Hepatocyte (in vitro differentiated cells): ENCODE results near the gene NXNL2. TPM values are rescaled to one million over a fixed set of nuclear protein-coding genes. Genes with fewer than 3 reads are reported as not detected.

Experiments used
- DNase-seq: peaks from one replicate; pipeline ENCODE4 v3.0.0-alpha.2; 2016; ENCODE audit warnings: low spot score
- H2AFZ ChIP-seq: fragments of 200-600 bp; sonication (generic); 2 replicates; pipeline ENCODE4 v1.6.0; 2016; ENCODE audit warnings: antibody characterized with exemption, mild to moderate bottlenecking
- H3K27ac ChIP-seq: fragments of 200-600 bp; sonication (generic); 2 replicates; pipeline ENCODE4 v1.5.1; 2016; ENCODE audit warnings: mild to moderate bottlenecking
- H3K27me3 ChIP-seq: fragments of 200-600 bp; sonication (generic); 2 replicates; pipeline ENCODE4 v1.6.1; 2016
- H3K36me3 ChIP-seq: fragments of 200-600 bp; sonication (generic); replicated peaks from 2 replicates; pipeline ENCODE4 v1.5.1; 2016; ENCODE audit warnings: low read depth; ENCODE audit not compliant: insufficient read depth
- H3K4me1 ChIP-seq: fragments of 200-600 bp; sonication (generic); 2 replicates; pipeline ENCODE4 v1.5.1; 2016; ENCODE audit warnings: mild to moderate bottlenecking, moderate library complexity; ENCODE audit not compliant: insufficient read depth
- H3K4me2 ChIP-seq: fragments of 200-600 bp; sonication (generic); 2 replicates; pipeline ENCODE4 v1.6.0; 2016
- H3K4me3 ChIP-seq: fragments of 200-600 bp; sonication (generic); 2 replicates; pipeline ENCODE4 v1.5.1; 2016; ENCODE audit warnings: mild to moderate bottlenecking
- H3K79me2 ChIP-seq: fragments of 200-600 bp; sonication (generic); 2 replicates; pipeline ENCODE4 v1.6.0; 2017; ENCODE audit warnings: mild to moderate bottlenecking
- H3K9me2 ChIP-seq: fragments of 200-600 bp; sonication (generic); replicated peaks from 2 replicates; pipeline ENCODE4 v1.6.0; 2017; ENCODE audit warnings: mild to moderate bottlenecking; ENCODE audit not compliant: insufficient read depth
- H3K9me3 ChIP-seq: fragments of 200-600 bp; sonication (generic); 2 replicates; pipeline ENCODE4 v1.5.1; 2016; ENCODE audit warnings: low read depth, mild to moderate bottlenecking
- H4K20me1 ChIP-seq: fragments of 200-600 bp; sonication (generic); 2 replicates; pipeline ENCODE4 v1.6.0; 2016; ENCODE audit warnings: mild to moderate bottlenecking; ENCODE audit not compliant: insufficient read depth, poor library complexity, severe bottlenecking
- CTCF ChIP-seq: fragments of 200-600 bp; sonication (generic); IDR thresholded peaks from 2 replicates; pipeline ENCODE4 v1.5.1; 2016; ENCODE audit warnings: antibody characterized with exemption, mild to moderate bottlenecking; ENCODE audit not compliant: poor library complexity
- EZH2 ChIP-seq: fragments of 200-600 bp; sonication (generic); IDR thresholded peaks from 2 replicates; pipeline ENCODE4 v1.6.1; 2016; ENCODE audit warnings: antibody characterized with exemption, mild to moderate bottlenecking, borderline replicate concordance
- EZH2phosphoT487 ChIP-seq: fragments of 200-600 bp; sonication (generic); IDR thresholded peaks from one replicate; pipeline ENCODE4 v1.6.1; 2018; ENCODE audit warnings: antibody characterized with exemption, mild to moderate bottlenecking, low read depth, moderate library complexity; ENCODE audit not compliant: unreplicated experiment, severe bottlenecking
- WGBS: methylation state at CpG from one replicate; pipeline ENCODE4 v1.1.6; 2016; ENCODE audit warnings: low lambda C conversion rate; ENCODE audit errors: missing lambda C conversion rate; 5-methylcytosine and 5-hydroxymethylcytosine counted together
- polyA plus RNA-seq: library from polyadenylated mRNA; unstranded; fragments of >200 nt; fragmentation: Nextera tagmentation; extraction: Ambion mirVana; gene quantifications from 2 replicates; pipeline ENCODE4 v1.2.1, GENCODE V29; 2016
- total RNA-seq: library from RNA; depleted of rRNA; stranded (reverse); fragments of >200 nt; gene quantifications from 2 replicates; pipeline ENCODE4 v1.2.3, GENCODE V29; 2014

NXNL2 gene
- total and polyA plus RNA-seq, 2 experiments from 2014 or later: 0.57 to 2.5 TPM

- Histone ChIP-seq H3K27me3 (no peaks in the 10 kb centered on the region), H2AFZ (no peak overlapping the region), H3K9me3 (no peaks in the 10 kb centered on the region), H3K36me3 (no peaks in the 10 kb centered on the region), H4K20me1 (no peaks in the 10 kb centered on the region), H3K4me2 (no peak overlapping the region), H3K27ac (no peak overlapping the region), H3K4me1 (no peaks in the 10 kb centered on the region), H3K79me2 (no peaks in the 10 kb centered on the region), H3K9me2 (no peaks in the 10 kb centered on the region), H3K4me3 (no peak overlapping the region)
- TF ChIP-seq CTCF (no peak), EZH2phosphoT487 (no peak)
- no peak for DNase-seq
- 97% methylated on average over 7 of the region's 7 CpGs for WGBS
These were observed 37.7 kb downstream of the NXNL2 start for GRCh38 chr9:88572684-88573083.

DNA sequence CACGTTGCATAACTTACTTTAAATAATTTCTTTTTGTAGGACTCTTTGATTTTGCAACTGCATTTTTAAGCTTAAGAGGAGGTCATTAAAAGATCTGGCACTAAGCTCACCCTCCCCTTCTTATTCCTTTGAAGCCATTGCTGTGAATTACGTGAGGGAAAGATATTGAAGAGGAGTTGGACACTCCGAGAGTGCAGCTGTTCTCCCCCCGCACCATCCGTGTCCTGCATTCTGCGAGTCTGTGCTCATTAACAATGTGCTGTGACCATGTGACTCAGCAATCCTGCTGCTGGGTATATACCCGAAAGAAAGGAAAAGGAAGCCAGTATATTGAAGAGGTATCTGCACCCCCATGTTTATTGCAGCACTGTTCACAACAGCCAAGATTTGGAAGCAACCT, 40.0 kb downstream of the NXNL2 start:
- H4K20me1 ChIP-seq: no peaks in the 10 kb centered on the region
- no peak for DNase-seq
- 48% methylated on average over 7 of the region's 7 CpGs for WGBS
- H2AFZ ChIP-seq: no peak overlapping the region
- H3K4me2 ChIP-seq: peak overlapping the region; percentile 27
- no peaks in the 10 kb centered on the region for H3K9me3 ChIP-seq
- H3K4me1 ChIP-seq: no peaks in the 10 kb centered on the region
- no peaks in the 10 kb centered on the region for H3K36me3 ChIP-seq
- H3K4me3 ChIP-seq: no peak overlapping the region
- H3K27me3 ChIP-seq: no peaks in the 10 kb centered on the region
- no peaks in the 10 kb centered on the region for H3K79me2 ChIP-seq
- no peak overlapping the region for H3K27ac ChIP-seq
- H3K9me2 ChIP-seq: no peaks in the 10 kb centered on the region
- no peak for TF ChIP-seq CTCF

DNA sequence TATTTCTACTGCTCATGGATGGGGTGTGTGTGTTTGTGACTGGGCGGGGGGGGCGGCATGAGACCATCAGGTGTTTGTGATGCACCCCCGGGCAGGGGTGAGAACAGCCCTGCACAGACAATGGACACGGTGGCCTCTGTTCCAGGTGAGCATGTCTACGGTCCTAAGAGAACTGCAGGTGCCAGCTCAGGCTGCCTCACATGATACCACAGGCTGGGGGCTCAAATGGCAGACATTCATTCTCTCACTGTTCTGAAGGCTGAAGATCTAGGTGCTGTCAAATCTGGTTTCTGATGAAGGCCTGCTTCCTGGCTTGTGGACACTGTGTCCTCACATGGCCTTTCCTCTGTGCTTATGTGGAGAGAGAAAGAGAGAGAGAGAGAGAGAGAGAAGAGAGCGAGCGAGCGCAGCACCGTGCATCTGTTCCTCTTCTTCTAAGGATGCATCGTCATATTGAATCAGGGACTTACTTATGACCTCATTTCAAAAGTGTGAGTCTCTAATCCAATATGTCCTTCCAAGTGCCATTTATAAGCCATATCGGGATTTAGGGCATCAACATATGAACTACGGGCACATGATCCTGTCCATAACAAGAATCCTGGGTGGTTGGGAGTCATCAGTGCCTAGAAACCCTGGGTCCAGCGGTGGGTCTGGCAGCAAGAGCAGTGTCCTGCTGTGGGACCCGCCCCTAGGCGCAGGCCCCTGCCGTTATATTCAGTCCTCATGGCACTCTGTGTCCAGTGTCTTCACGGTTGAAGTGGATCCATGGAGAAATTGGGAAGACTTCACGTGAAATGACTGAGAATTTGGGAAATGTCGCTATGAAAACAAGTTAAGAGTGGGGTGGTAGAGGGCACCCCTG, 42.5 kb downstream of the NXNL2 start:
- no peak for TF ChIP-seq EZH2
- TF ChIP-seq EZH2phosphoT487: no peak
- TF ChIP-seq CTCF: no peak
- 91% methylated on average over 19 of the region's 19 CpGs for WGBS
- no peak overlapping the region for H2AFZ ChIP-seq

More for the DNA sequence above, 42.5 kb downstream of the NXNL2 start:
- no peaks in the 10 kb centered on the region for H3K27me3 ChIP-seq
- no peaks in the 10 kb centered on the region for H3K79me2 ChIP-seq
- H3K4me2 ChIP-seq: no peak overlapping the region
- no peak for DNase-seq
- H3K36me3 ChIP-seq: no peaks in the 10 kb centered on the region
- H3K27ac ChIP-seq: no peak overlapping the region
- no peaks in the 10 kb centered on the region for H3K4me1 ChIP-seq
- H3K4me3 ChIP-seq: no peak overlapping the region
- no peaks in the 10 kb centered on the region for H4K20me1 ChIP-seq
- no peaks in the 10 kb centered on the region for H3K9me3 ChIP-seq
- H3K9me2 ChIP-seq: no peaks in the 10 kb centered on the region
